ENCODE measurements around the gene SYP.

SYP gene

GRCh38 chrX:49176421-49177326 lies 23.3 kb downstream of the SYP start:
- ChIA-PET POLR2A (interaction anchor here (0.5 to 2.8 kb wide), 3 partner anchors 8 to 76 kb away, joined by 3 to 11 read pairs (median 6); no protein-coding TSS in a partner anchor), CTCF (interaction anchor here (0.5 to 1.2 kb wide), 2 partner anchors 8 to 342 kb away, joined by 3 read pairs; no protein-coding TSS in a partner anchor)
- no peaks in the 10 kb centered on the region for H3K4me1 ChIP-seq (ENCODE audit: control insufficient read depth, insufficient read depth, low read length)
- TF ChIP-seq INSM2 (tag by site-specific recombination; IDR thresholded peaks at IDR 0.05), result no peak
- peak; percentile 98 for TF ChIP-seq ZNF10 (tag by site-specific recombination; IDR thresholded peaks at IDR 0.05)
- no peak for TF ChIP-seq ZNF530 (tag by site-specific recombination; IDR thresholded peaks at IDR 0.05; ENCODE audit: low read depth)
- peak; percentile 88 for TF ChIP-seq KLF9 (tag by site-specific recombination; IDR thresholded peaks at IDR 0.05; ENCODE audit: low read depth)
- TF ChIP-seq SP2 (tag by site-specific recombination; IDR thresholded peaks at IDR 0.05), result peak; percentile 31
- TF ChIP-seq PBX3 (CRISPR knock-in tag; IDR thresholded peaks at IDR 0.05), result 0 out of 2 replicates have a peak, but pooled peaks have one; percentile 44
- no peak for TF ChIP-seq ZNF24 (tag by site-specific recombination; IDR thresholded peaks at IDR 0.05)
- TF ChIP-seq EGR2 (tag by site-specific recombination; IDR thresholded peaks at IDR 0.05; ENCODE audit: low read depth), result 0 out of 2 replicates have a peak, but pooled peaks have one; percentile 10
- TF ChIP-seq MEIS1 (CRISPR knock-in tag; IDR thresholded peaks at IDR 0.05; ENCODE audit: borderline replicate concordance), result no peak
- peak; percentile 63 for TF ChIP-seq SP3 (tag by site-specific recombination; IDR thresholded peaks at IDR 0.05)
- TF ChIP-seq KLF1 (tag by site-specific recombination; IDR thresholded peaks at IDR 0.05), result peak; percentile 99
- no peak for TF ChIP-seq REST (tag by site-specific recombination; IDR thresholded peaks at IDR 0.05)
- 0 out of 2 replicates have a peak, but pooled peaks have one; percentile 31 for TF ChIP-seq ZBTB17 (tag by site-specific recombination; IDR thresholded peaks at IDR 0.05)
- TF ChIP-seq HOXD13 (CRISPR knock-in tag; IDR thresholded peaks at IDR 0.05; ENCODE audit: borderline replicate concordance), result 0 out of 2 replicates have a peak, but pooled peaks have one; percentile 17
- no peak for TF ChIP-seq ZNF623 (tag by site-specific recombination; IDR thresholded peaks at IDR 0.05)
- TF ChIP-seq ZNF791 (tag by site-specific recombination; IDR thresholded peaks at IDR 0.05), result no peak
- TF ChIP-seq ZNF423 (tag by site-specific recombination; IDR thresholded peaks at IDR 0.05), result peak; percentile 80
- no peak for TF ChIP-seq ZNF311 (tag by site-specific recombination; IDR thresholded peaks at IDR 0.05; ENCODE audit: borderline replicate concordance)
- TF ChIP-seq KLF7 (tag by site-specific recombination; IDR thresholded peaks at IDR 0.05; ENCODE audit: borderline replicate concordance), result peak; percentile 81; the same call in 1 of the 2 replicates
- 0 out of 2 replicates have a peak, but pooled peaks have one; percentile 32 for TF ChIP-seq KLF8 (tag by site-specific recombination; IDR thresholded peaks at IDR 0.05)
- TF ChIP-seq GLI4 (tag by site-specific recombination; IDR thresholded peaks at IDR 0.05), result no peak
- H3K4me3 ChIP-seq (ENCODE audit: low read depth, low read length), result no peak overlapping the region
- peaks cover 11 to 46% of the 10 kb centered on the region in 2 experiments; a peak in 2 of 3 replicates for H3K36me3 ChIP-seq (ENCODE audit: control insufficient read depth in 2 of 2, insufficient read depth in 1 of 2, low read length in 2 of 2)
- no peaks in the 10 kb centered on the region for H3K9me3 ChIP-seq (ENCODE audit: control insufficient read depth, insufficient read depth, low read depth, low read length)
- H3K27ac ChIP-seq (ENCODE audit: extremely low read depth, low read depth, low read length), result no peak overlapping the region
